Trophoblast cell (in vitro differentiated cells and primary cell): Measurements from ENCODE around the gene SKAP1.

Source experiments
- DNase-seq, 2 donors: peaks; one replicate each; pipeline ENCODE4 v3.0.0-alpha.2; 2016
- H2AFZ ChIP-seq: 2 replicates; pipeline ENCODE4 v1.6.1; 2013; ENCODE audit warnings: low read length, moderate library complexity, mild to moderate bottlenecking; ENCODE audit not compliant: insufficient read depth, poor library complexity
- H2AK5ac ChIP-seq: 2 replicates; pipeline ENCODE4 v1.6.1; 2013; ENCODE audit warnings: mild to moderate bottlenecking, low read length
- H2BK120ac ChIP-seq: 2 replicates; pipeline ENCODE4 v1.6.1; 2013; ENCODE audit warnings: low read length, mild to moderate bottlenecking, moderate library complexity; ENCODE audit not compliant: insufficient read depth, poor library complexity
- H2BK12ac ChIP-seq: 2 replicates; pipeline ENCODE4 v1.6.1; 2013; ENCODE audit warnings: mild to moderate bottlenecking, low read length, moderate library complexity
- H2BK5ac ChIP-seq: 2 replicates; pipeline ENCODE4 v1.6.1; 2013; ENCODE audit warnings: low read length, low read depth, moderate library complexity, mild to moderate bottlenecking; ENCODE audit not compliant: poor library complexity
- H3K14ac ChIP-seq: 2 replicates; pipeline ENCODE4 v1.6.1; 2013; ENCODE audit warnings: mild to moderate bottlenecking, low read length
- H3K18ac ChIP-seq: 2 replicates; pipeline ENCODE4 v1.6.1; 2013; ENCODE audit warnings: mild to moderate bottlenecking, low read length
- H3K23ac ChIP-seq: 2 replicates; pipeline ENCODE4 v1.6.1; 2013; ENCODE audit warnings: low read length
- H3K27ac ChIP-seq: 2 replicates; pipeline ENCODE4 v1.5.1; 2013; ENCODE audit warnings: low read depth, mild to moderate bottlenecking, inconsistent platforms, low read length, moderate library complexity
- H3K27me3 ChIP-seq: 2 replicates; pipeline ENCODE4 v1.6.1; 2013; ENCODE audit warnings: inconsistent platforms, mild to moderate bottlenecking, low read length, moderate library complexity; ENCODE audit not compliant: insufficient read depth
- H3K36me3 ChIP-seq, 2 experiments: 1 replicate in 1 of 2; 2 replicates in 1 of 2; pipeline ENCODE4 v1.6.1; 2013; ENCODE audit warnings: low read length in 2 of 2, mild to moderate bottlenecking in 2 of 2, moderate library complexity in 1 of 2; ENCODE audit not compliant: insufficient read depth in 2 of 2, control insufficient read depth in 1 of 2
- H3K4ac ChIP-seq: 2 replicates; pipeline ENCODE4 v1.6.1; 2013; ENCODE audit warnings: low read depth, mild to moderate bottlenecking, low read length, moderate library complexity
- H3K4me1 ChIP-seq, 2 experiments: 1 replicate in 1 of 2; 2 replicates in 1 of 2; pipeline ENCODE4 v1.6.1; 2013; ENCODE audit warnings: low read length in 2 of 2, mild to moderate bottlenecking in 2 of 2, moderate library complexity in 1 of 2; ENCODE audit not compliant: insufficient read depth in 2 of 2, control insufficient read depth in 1 of 2
- H3K4me2 ChIP-seq: 2 replicates; pipeline ENCODE4 v1.6.1; 2013; ENCODE audit warnings: inconsistent platforms, mild to moderate bottlenecking, low read length, moderate library complexity
- H3K4me3 ChIP-seq: 2 replicates; pipeline ENCODE4 v1.5.1; 2013; ENCODE audit warnings: mild to moderate bottlenecking, low read depth, low read length, inconsistent platforms
- H3K79me1 ChIP-seq: one replicate; pipeline ENCODE4 v1.6.1; 2013; ENCODE audit warnings: low read length
- H3K79me2 ChIP-seq: 2 replicates; pipeline ENCODE4 v1.6.1; 2013; ENCODE audit warnings: low read length, mild to moderate bottlenecking; ENCODE audit not compliant: control insufficient read depth, insufficient read depth, poor library complexity
- H3K9ac ChIP-seq: 2 replicates; pipeline ENCODE4 v1.6.1; 2013; ENCODE audit warnings: mild to moderate bottlenecking, low read length
- H3K9me3 ChIP-seq: 2 replicates; pipeline ENCODE4 v1.6.1; 2013; ENCODE audit warnings: low read depth, mild to moderate bottlenecking, control low read depth, inconsistent platforms, low read length; ENCODE audit not compliant: insufficient read depth
- H4K12ac ChIP-seq: 2 replicates; pipeline ENCODE4 v1.6.1; 2013; ENCODE audit warnings: low read depth, mild to moderate bottlenecking, low read length, moderate library complexity
- H4K8ac ChIP-seq: 2 replicates; pipeline ENCODE4 v1.6.1; 2013; ENCODE audit warnings: low read depth, mild to moderate bottlenecking, low read length, moderate library complexity
- H4K91ac ChIP-seq: one replicate; pipeline ENCODE4 v1.6.1; 2013; ENCODE audit warnings: low read depth, mild to moderate bottlenecking, low read length, moderate library complexity
- WGBS: extraction: QIAGEN DNeasy Blood & Tissue Kit; methylation state at CpG from one replicate; pipeline ENCODE4 v1.1.7; 2013; ENCODE audit warnings: missing lambda C conversion rate; ENCODE audit not compliant: insufficient read length, insufficient coverage; ENCODE audit errors: extremely low coverage; 5-methylcytosine and 5-hydroxymethylcytosine counted together

SKAP1 gene

DNA sequence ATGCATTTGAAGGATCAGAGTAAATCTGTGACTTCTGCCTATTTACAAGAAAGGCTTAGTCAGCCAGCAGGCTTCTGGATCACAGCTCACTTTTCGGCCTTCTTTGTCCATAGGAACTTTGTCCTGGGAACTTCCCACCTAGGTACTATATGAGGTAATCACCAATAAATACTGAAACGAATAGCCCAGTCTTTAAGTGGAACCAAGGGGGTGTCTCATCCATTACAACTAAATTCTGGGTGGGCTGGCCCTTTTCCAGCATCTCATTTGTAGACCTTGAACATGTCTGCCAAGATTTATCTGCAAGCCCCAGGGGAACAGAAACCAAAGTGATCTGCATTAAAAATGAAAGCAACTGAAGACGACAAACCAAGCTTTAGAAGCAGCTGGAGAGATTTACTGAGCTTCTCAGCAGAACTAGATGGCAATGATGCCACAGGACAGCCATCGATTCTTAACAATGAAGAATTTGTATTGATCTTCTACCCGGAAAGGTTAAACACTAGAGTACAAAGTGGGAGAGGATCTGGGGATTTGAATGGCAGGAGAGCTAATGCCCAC, 267.0 kb downstream of the SKAP1 start:
- no CpG with 5 or more reads among the region's 5 CpGs for WGBS
- H2BK12ac ChIP-seq, result no peak overlapping the region
- H3K27ac ChIP-seq, result no peak overlapping the region
- H2BK5ac ChIP-seq, result no peak overlapping the region
- no peaks in the 10 kb centered on the region for H3K9me3 ChIP-seq
- H3K4ac ChIP-seq, result no peak overlapping the region
- no peaks in the 10 kb centered on the region for H3K27me3 ChIP-seq
- H3K9ac ChIP-seq, result no peak overlapping the region
- no peaks in the 10 kb centered on the region for H3K4me1 ChIP-seq
- H4K12ac ChIP-seq, result no peak overlapping the region
- H3K23ac ChIP-seq, result no peak overlapping the region
- no peak overlapping the region for H3K4me3 ChIP-seq
- H2BK120ac ChIP-seq, result no peak overlapping the region
- no peak for DNase-seq
- no peaks in the 10 kb centered on the region for H3K36me3 ChIP-seq
- no peak overlapping the region for H2AFZ ChIP-seq
- no peak overlapping the region for H3K4me2 ChIP-seq
- no peaks in the 10 kb centered on the region for H3K79me2 ChIP-seq
- no peak overlapping the region for H4K8ac ChIP-seq
- no peak overlapping the region for H3K18ac ChIP-seq
- H4K91ac ChIP-seq, result no peak overlapping the region
- no peak overlapping the region for H3K14ac ChIP-seq
- no peak overlapping the region for H2AK5ac ChIP-seq
- no peaks in the 10 kb centered on the region for H3K79me1 ChIP-seq

DNA sequence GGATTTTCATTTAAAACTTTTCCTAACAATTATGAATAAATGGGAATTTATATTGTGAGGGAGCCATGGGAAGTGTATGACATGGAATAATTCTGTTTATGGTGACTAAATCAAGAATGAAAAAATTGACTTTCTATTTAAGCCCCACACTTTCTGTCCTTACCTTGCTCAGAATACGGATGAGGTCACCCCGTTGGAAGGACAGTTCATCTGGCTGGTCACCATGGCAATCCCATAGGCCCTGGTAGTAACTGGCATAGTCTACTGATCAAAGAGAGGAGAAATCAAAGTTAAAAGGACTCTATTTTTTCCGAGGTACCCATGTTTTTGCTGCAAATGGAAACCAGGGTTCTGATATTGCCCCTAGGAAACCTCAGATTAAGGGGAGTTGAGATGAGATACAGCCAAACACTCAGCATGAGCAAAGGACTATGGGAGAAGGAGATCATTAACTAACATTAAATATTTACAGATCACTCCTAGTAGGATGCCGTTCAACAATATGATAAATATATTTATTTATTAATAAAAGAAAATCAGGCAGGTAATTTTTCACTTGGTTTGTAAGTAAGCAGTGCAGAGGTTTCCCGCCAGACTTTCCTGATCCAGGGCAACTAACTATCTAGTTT, 267.6 kb downstream of the SKAP1 start:
- H3K4me3 ChIP-seq, result no peak overlapping the region
- no peak overlapping the region for H4K8ac ChIP-seq
- H3K23ac ChIP-seq, result no peak overlapping the region
- no CpG with 5 or more reads among the region's 5 CpGs for WGBS
- no peaks in the 10 kb centered on the region for H3K9me3 ChIP-seq
- H2BK12ac ChIP-seq, result no peak overlapping the region
- H3K4me1 ChIP-seq, result no peaks in the 10 kb centered on the region
- H3K18ac ChIP-seq, result no peak overlapping the region
- no peak overlapping the region for H3K14ac ChIP-seq
- H4K91ac ChIP-seq, result no peak overlapping the region
- no peak overlapping the region for H2AK5ac ChIP-seq
- H2AFZ ChIP-seq, result no peak overlapping the region
- no peak for DNase-seq
- no peak overlapping the region for H3K4me2 ChIP-seq
- H4K12ac ChIP-seq, result no peak overlapping the region
- H3K9ac ChIP-seq, result no peak overlapping the region
- no peak overlapping the region for H2BK120ac ChIP-seq
- H3K79me1 ChIP-seq, result no peaks in the 10 kb centered on the region
- no peak overlapping the region for H2BK5ac ChIP-seq
- H3K79me2 ChIP-seq, result no peaks in the 10 kb centered on the region
- no peaks in the 10 kb centered on the region for H3K36me3 ChIP-seq
- H3K27me3 ChIP-seq, result no peaks in the 10 kb centered on the region
- no peak overlapping the region for H3K4ac ChIP-seq
- H3K27ac ChIP-seq, result no peak overlapping the region

DNA sequence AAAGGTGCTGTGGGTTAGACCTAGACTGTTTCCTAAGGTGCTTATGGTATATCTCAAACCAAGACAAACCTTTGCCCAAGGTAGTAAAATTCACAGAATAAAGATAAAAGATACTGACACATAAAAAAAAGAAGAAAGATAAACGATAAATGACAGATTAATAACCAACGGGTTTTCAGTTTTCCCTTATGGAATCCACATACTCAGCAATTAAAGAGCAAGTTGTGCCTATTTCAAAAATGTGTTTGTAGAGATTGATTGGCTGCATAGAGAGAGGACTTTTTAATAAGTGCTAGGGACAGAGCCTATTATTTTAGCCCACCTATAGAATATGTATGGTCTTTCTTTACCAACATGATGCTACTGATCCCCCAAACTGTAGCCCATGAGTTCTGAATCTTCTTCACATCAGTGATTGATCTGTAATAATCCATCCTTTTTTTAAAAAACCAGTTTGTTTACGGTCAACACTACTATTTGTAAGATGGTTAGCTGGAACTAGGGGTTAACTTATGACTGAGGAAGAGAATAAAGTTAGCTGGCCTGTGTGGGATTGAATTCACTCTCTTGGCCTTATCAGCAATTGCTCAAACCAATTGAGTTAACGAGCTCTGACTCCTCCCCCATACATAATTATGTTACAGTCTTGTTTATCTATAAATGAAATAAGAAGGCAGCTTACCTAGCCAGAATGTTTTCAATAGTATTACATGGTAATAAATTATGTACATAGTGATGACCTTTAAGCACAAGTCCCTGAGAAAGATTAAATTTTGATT, 268.7 kb downstream of the SKAP1 start:
- no peak overlapping the region for H3K4me3 ChIP-seq
- no peak overlapping the region for H3K4me2 ChIP-seq
- no peak overlapping the region for H4K12ac ChIP-seq
- H2BK5ac ChIP-seq, result no peak overlapping the region
- H3K4me1 ChIP-seq, result no peaks in the 10 kb centered on the region
- no peaks in the 10 kb centered on the region for H3K79me1 ChIP-seq
- no peak overlapping the region for H3K23ac ChIP-seq
- no peaks in the 10 kb centered on the region for H3K27me3 ChIP-seq
- no peak overlapping the region for H3K4ac ChIP-seq
- DNase-seq, result no peak
- no peaks in the 10 kb centered on the region for H3K9me3 ChIP-seq
- H4K91ac ChIP-seq, result no peak overlapping the region
- no peak overlapping the region for H3K27ac ChIP-seq
- H2AK5ac ChIP-seq, result no peak overlapping the region
- H3K9ac ChIP-seq, result no peak overlapping the region
- H3K18ac ChIP-seq, result no peak overlapping the region
- H3K36me3 ChIP-seq, result no peaks in the 10 kb centered on the region
- no peak overlapping the region for H2BK120ac ChIP-seq
- no peak overlapping the region for H3K14ac ChIP-seq
- no CpG with 5 or more reads among the region's 4 CpGs for WGBS
- H4K8ac ChIP-seq, result no peak overlapping the region
- no peak overlapping the region for H2BK12ac ChIP-seq
- H3K79me2 ChIP-seq, result no peaks in the 10 kb centered on the region
- H2AFZ ChIP-seq, result no peak overlapping the region

DNA sequence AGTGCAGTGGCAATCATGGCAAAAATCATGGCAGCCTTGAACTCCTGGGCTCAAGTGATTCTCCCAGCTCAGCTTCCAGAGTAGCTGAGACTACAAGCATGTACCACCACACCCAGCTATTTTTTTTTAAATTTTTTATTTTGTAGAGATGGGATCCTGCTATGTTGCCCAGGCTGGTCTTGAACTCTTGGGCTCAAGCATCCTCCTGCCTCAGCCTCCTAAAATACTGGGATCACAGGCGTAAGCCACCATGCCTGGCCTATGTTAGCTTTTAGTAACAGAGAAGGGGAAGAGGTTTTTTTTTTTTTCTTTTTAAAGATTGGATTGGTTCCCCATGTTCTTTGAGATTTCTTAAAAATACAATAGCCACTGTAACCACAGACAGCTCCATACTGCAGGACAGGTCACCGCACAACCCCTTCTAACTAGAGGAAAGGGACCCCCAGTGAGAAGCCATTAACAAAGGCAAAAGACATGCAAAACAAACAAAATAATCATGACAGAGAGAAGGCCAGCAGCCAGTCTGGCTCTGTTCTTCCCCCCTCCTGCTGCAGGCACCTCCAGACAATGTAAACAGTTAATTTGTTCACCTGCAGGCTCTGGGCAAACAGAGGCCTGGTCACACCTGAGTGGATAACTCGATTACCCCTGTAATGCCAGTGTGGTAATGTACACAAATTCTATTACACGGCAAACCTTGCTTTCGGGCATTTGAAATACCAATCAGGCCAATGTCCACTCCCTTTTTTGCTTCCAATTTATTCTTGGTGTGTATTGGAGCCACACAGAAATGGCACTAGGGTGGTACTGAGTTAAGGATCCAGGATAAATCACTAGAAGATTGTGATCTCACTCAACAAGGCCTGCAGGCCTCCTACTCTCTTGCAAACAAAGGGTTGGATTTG, 269.6 kb downstream of the SKAP1 start:
- no peaks in the 10 kb centered on the region for H3K79me1 ChIP-seq
- H4K91ac ChIP-seq, result no peak overlapping the region
- DNase-seq, result no peak
- H3K18ac ChIP-seq, result no peak overlapping the region
- H3K4ac ChIP-seq, result no peak overlapping the region
- H3K14ac ChIP-seq, result no peak overlapping the region
- H2AK5ac ChIP-seq, result no peak overlapping the region
- H2BK120ac ChIP-seq, result no peak overlapping the region
- no peaks in the 10 kb centered on the region for H3K9me3 ChIP-seq
- no peak overlapping the region for H2AFZ ChIP-seq
- no peak overlapping the region for H2BK5ac ChIP-seq
- H2BK12ac ChIP-seq, result no peak overlapping the region
- no peak overlapping the region for H3K4me2 ChIP-seq
- H3K4me3 ChIP-seq, result no peak overlapping the region
- no CpG with 5 or more reads among the region's 5 CpGs for WGBS
- H3K9ac ChIP-seq, result no peak overlapping the region
- no peaks in the 10 kb centered on the region for H3K36me3 ChIP-seq
- H3K4me1 ChIP-seq, result no peaks in the 10 kb centered on the region
- no peak overlapping the region for H4K12ac ChIP-seq
- no peak overlapping the region for H3K23ac ChIP-seq
- no peaks in the 10 kb centered on the region for H3K27me3 ChIP-seq
- H3K79me2 ChIP-seq, result no peaks in the 10 kb centered on the region
- no peak overlapping the region for H4K8ac ChIP-seq
- no peak overlapping the region for H3K27ac ChIP-seq
